ENCODE results near the gene SHISA6. TPM values are rescaled to one million over a fixed set of nuclear protein-coding genes. Genes with fewer than 3 reads are reported as not detected.

The SHISA6 gene
- total RNA-seq, 4 donors from 2014 or later, result 0.13 to 8.8 (median 0.32) TPM

GRCh38 chr17:11446316-11446715 is 205.3 kb downstream of the SHISA6 start:
- DNase-seq (ENCODE audit: low spot score), result no peak

GRCh38 chr17:11454096-11454495 is 213.1 kb downstream of the SHISA6 start:
- TF ChIP-seq, protein P1, sequence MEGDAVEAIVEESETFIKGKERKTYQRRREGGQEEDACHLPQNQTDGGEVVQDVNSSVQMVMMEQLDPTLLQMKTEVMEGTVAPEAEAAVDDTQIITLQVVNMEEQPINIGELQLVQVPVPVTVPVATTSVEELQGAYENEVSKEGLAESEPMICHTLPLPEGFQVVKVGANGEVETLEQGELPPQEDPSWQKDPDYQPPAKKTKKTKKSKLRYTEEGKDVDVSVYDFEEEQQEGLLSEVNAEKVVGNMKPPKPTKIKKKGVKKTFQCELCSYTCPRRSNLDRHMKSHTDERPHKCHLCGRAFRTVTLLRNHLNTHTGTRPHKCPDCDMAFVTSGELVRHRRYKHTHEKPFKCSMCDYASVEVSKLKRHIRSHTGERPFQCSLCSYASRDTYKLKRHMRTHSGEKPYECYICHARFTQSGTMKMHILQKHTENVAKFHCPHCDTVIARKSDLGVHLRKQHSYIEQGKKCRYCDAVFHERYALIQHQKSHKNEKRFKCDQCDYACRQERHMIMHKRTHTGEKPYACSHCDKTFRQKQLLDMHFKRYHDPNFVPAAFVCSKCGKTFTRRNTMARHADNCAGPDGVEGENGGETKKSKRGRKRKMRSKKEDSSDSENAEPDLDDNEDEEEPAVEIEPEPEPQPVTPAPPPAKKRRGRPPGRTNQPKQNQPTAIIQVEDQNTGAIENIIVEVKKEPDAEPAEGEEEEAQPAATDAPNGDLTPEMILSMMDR (IDR thresholded peaks at IDR 0.05), result no peak
- ATAC-seq (ENCODE audit: low FRiP score), result no peak
- no peak for DNase-seq (ENCODE audit: low spot score)

More at GRCh38 chr17:11446316-11446715, 205.3 kb downstream of the SHISA6 start:
- ATAC-seq (ENCODE audit: low FRiP score), result no peak
- TF ChIP-seq, protein P1 (IDR thresholded peaks at IDR 0.05), result no peak

DNA sequence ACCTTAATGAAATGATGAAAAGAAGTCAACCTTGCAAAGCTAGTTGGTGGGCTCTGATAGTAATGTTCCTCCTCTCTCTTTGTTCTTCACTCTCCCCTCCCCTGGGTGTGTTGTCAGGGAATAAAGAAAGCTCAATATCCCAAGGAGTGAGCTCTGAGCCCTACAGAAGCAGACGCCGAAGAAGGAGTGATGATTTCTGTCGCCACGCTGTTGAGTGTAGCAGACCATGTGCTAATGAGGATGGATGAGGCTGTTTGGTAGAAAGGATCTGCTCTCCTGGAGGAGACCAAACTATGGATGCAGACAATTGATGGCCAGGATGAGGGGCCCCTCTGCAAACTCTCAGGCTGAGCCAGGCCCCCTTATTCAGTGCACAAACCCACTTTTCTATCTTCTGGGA is 217.3 kb downstream of the SHISA6 start:
- ATAC-seq (ENCODE audit: low FRiP score) (no peak), DNase-seq (ENCODE audit: low spot score) (no peak)
- TF ChIP-seq, protein P1 (IDR thresholded peaks at IDR 0.05), result no peak

DNA sequence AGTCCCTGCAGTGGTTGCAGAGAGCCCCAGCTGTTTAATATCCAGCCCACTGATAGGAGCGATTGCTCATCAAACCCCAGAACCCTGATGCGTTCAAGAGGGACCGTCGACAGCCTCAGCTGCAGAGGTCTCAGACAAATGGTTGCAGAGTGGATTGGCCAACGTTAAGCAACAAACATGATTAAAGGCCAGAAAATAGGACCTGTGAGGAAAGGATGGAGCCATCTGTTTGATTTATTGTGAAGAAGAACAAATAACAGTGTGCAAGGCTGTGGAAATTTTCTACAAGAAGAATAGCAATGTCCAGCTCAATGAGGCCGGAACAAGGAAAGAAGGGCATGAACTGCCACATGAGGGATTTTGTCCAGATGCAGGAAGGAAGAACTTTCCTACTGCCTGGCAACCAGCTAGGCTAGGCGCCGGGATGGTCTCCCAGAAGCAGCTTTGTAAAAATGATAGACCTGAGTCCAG is 218.9 kb downstream of the SHISA6 start:
- no peak for ATAC-seq (ENCODE audit: low FRiP score)

GRCh38 chr17:11461993-11462548 is 221.1 kb downstream of the SHISA6 start:
- no peak for ATAC-seq (ENCODE audit: low FRiP score)
- TF ChIP-seq, protein P1 (IDR thresholded peaks at IDR 0.05), result no peak
- no peak for DNase-seq (ENCODE audit: low spot score)

More for the DNA sequence above, 218.9 kb downstream of the SHISA6 start:
- TF ChIP-seq, protein P1 (IDR thresholded peaks at IDR 0.05), result no peak
- DNase-seq (ENCODE audit: low spot score), result no peak

DNA sequence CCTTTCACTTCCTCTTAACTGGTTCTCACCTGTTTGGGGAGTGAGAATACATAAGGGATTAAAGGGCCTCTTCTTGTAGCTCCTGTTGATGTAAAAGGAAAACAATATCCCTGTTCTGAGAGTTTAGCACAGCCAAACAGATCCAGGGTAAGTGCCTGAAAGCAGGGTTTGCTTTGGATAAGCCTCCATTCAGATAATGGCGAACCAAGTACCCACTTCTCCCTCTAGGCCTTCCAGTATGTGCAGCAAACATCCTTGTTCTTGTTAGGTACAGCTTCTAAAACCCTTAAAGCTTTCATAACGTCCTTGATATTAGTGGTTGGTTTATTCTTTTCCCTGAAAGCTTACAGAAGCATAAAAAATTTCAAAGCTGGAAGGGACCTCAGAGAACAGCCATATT is 226.6 kb downstream of the SHISA6 start:
- ATAC-seq (ENCODE audit: low FRiP score), result no peak

More for the DNA sequence above, 226.6 kb downstream of the SHISA6 start:
- TF ChIP-seq, protein P1 (IDR thresholded peaks at IDR 0.05), result no peak
- DNase-seq (ENCODE audit: low spot score), result no peak
